Measurements from ENCODE around the gene KRTAP4-5.

KRTAP4-5 gene

GRCh38 chr17:41131979-41132378 lies 17.6 kb downstream of the KRTAP4-5 start:
- Histone ChIP-seq H3K79me1 (replicated peaks; ENCODE audit: low read length, poor library complexity, severe bottlenecking) (no peaks in the 10 kb centered on the region), H2BK5ac (ENCODE audit: low read depth, low read length, poor library complexity, severe bottlenecking) (no peak overlapping the region), H3K27ac (ENCODE audit: low read length, poor library complexity, severe bottlenecking) (no peak overlapping the region), H2AK5ac (ENCODE audit: low read length, severe bottlenecking) (no peak overlapping the region), H4K91ac (ENCODE audit: low read length) (no peak overlapping the region), H3K18ac (ENCODE audit: low read depth in 1 of 2, low read length in 2 of 2) (no peak overlapping the region), H2BK15ac (ENCODE audit: low read depth, poor library complexity, severe bottlenecking) (no peak overlapping the region), H2BK12ac (ENCODE audit: low read length in 2 of 2) (no peak overlapping the region), H2BK120ac (ENCODE audit: low read depth, low read length) (no peak overlapping the region), H3K27me3 (ENCODE audit: control insufficient read depth in 1 of 2, insufficient read depth in 1 of 2, low read length in 2 of 2) (no peaks in the 10 kb centered on the region), H3K4me2 (ENCODE audit: low read length, poor library complexity, severe bottlenecking) (no peak overlapping the region), H4K8ac (ENCODE audit: low read length) (no peak overlapping the region), H3K4me3 (ENCODE audit: insufficient read depth in 1 of 2, low read depth in 1 of 2, low read length in 2 of 2) (no peak overlapping the region), H3K23ac (ENCODE audit: low read length in 2 of 2) (no peak overlapping the region), H2AFZ (ENCODE audit: low read depth, low read length) (no peak overlapping the region), H3K9me3 (ENCODE audit: control insufficient read depth, low read length) (peaks cover 3% of the 10 kb centered on the region), H3K36me3 (ENCODE audit: control insufficient read depth in 1 of 2, insufficient read depth in 2 of 2, low read depth in 1 of 2, low read length in 2 of 2) (no peaks in the 10 kb centered on the region), H3K4ac (ENCODE audit: low read depth in 1 of 2, low read length in 2 of 2) (no peak overlapping the region), H3K4me1 (ENCODE audit: control insufficient read depth, insufficient read depth, low read depth, low read length) (no peaks in the 10 kb centered on the region), H3K14ac (ENCODE audit: low read length in 2 of 2) (no peak overlapping the region), H3K9ac (ENCODE audit: low read length) (no peak overlapping the region)
- no peak for DNase-seq
- 93% methylated on average over 2 of the region's 3 CpGs for WGBS

- Histone ChIP-seq H2BK120ac (ENCODE audit: low read depth, low read length) (no peak overlapping the region), H2AK5ac (ENCODE audit: low read length, severe bottlenecking) (no peak overlapping the region), H2BK5ac (ENCODE audit: low read depth, low read length, poor library complexity, severe bottlenecking) (no peak overlapping the region), H3K9ac (ENCODE audit: low read length) (no peak overlapping the region), H2AFZ (ENCODE audit: low read depth, low read length) (no peak overlapping the region), H3K79me1 (replicated peaks; ENCODE audit: low read length, poor library complexity, severe bottlenecking) (no peaks in the 10 kb centered on the region), H3K4me1 (ENCODE audit: control insufficient read depth, insufficient read depth, low read depth, low read length) (peaks cover 2% of the 10 kb centered on the region), H4K91ac (ENCODE audit: low read length) (no peak overlapping the region), H3K9me3 (ENCODE audit: control insufficient read depth, low read length) (no peaks in the 10 kb centered on the region), H3K4me3 (ENCODE audit: insufficient read depth in 1 of 2, low read depth in 1 of 2, low read length in 2 of 2) (no peak overlapping the region), H3K23ac (ENCODE audit: low read length in 2 of 2) (no peak overlapping the region), H4K8ac (ENCODE audit: low read length) (no peak overlapping the region), H2BK12ac (ENCODE audit: low read length in 2 of 2) (no peak overlapping the region), H2BK15ac (ENCODE audit: low read depth, poor library complexity, severe bottlenecking) (no peak overlapping the region), H3K27ac (ENCODE audit: low read length, poor library complexity, severe bottlenecking) (no peak overlapping the region), H3K4me2 (ENCODE audit: low read length, poor library complexity, severe bottlenecking) (no peak overlapping the region), H3K27me3 (ENCODE audit: control insufficient read depth in 1 of 2, insufficient read depth in 1 of 2, low read length in 2 of 2) (no peaks in the 10 kb centered on the region), H3K18ac (ENCODE audit: low read depth in 1 of 2, low read length in 2 of 2) (no peak overlapping the region), H3K14ac (ENCODE audit: low read length in 2 of 2) (no peak overlapping the region), H3K36me3 (ENCODE audit: control insufficient read depth in 1 of 2, insufficient read depth in 2 of 2, low read depth in 1 of 2, low read length in 2 of 2) (no peaks in the 10 kb centered on the region), H3K4ac (ENCODE audit: low read depth in 1 of 2, low read length in 2 of 2) (no peak overlapping the region)
- no peak for DNase-seq
- no CpG with 5 or more reads among the region's 1 CpG for WGBS
Measured at GRCh38 chr17:41127371-41127770, 22.3 kb downstream of the KRTAP4-5 start.

- Histone ChIP-seq H3K9me3 (ENCODE audit: control insufficient read depth, low read length) (no peaks in the 10 kb centered on the region), H3K79me1 (replicated peaks; ENCODE audit: low read length, poor library complexity, severe bottlenecking) (no peaks in the 10 kb centered on the region), H3K23ac (ENCODE audit: low read length in 2 of 2) (no peak overlapping the region), H2BK5ac (ENCODE audit: low read depth, low read length, poor library complexity, severe bottlenecking) (no peak overlapping the region), H3K9ac (ENCODE audit: low read length) (no peak overlapping the region), H3K14ac (ENCODE audit: low read length in 2 of 2) (no peak overlapping the region), H3K4ac (ENCODE audit: low read depth in 1 of 2, low read length in 2 of 2) (no peak overlapping the region), H2BK12ac (ENCODE audit: low read length in 2 of 2) (no peak overlapping the region), H3K4me1 (ENCODE audit: control insufficient read depth, insufficient read depth, low read depth, low read length) (peaks cover 2% of the 10 kb centered on the region), H3K36me3 (ENCODE audit: control insufficient read depth in 1 of 2, insufficient read depth in 2 of 2, low read depth in 1 of 2, low read length in 2 of 2) (no peaks in the 10 kb centered on the region), H3K4me2 (ENCODE audit: low read length, poor library complexity, severe bottlenecking) (no peak overlapping the region), H3K4me3 (ENCODE audit: insufficient read depth in 1 of 2, low read depth in 1 of 2, low read length in 2 of 2) (no peak overlapping the region), H3K27ac (ENCODE audit: low read length, poor library complexity, severe bottlenecking) (no peak overlapping the region), H3K27me3 (ENCODE audit: control insufficient read depth in 1 of 2, insufficient read depth in 1 of 2, low read length in 2 of 2) (no peaks in the 10 kb centered on the region), H2BK15ac (ENCODE audit: low read depth, poor library complexity, severe bottlenecking) (no peak overlapping the region), H4K8ac (ENCODE audit: low read length) (no peak overlapping the region), H2BK120ac (ENCODE audit: low read depth, low read length) (no peak overlapping the region), H3K18ac (ENCODE audit: low read depth in 1 of 2, low read length in 2 of 2) (no peak overlapping the region), H2AK5ac (ENCODE audit: low read length, severe bottlenecking) (no peak overlapping the region), H4K91ac (ENCODE audit: low read length) (no peak overlapping the region), H2AFZ (ENCODE audit: low read depth, low read length) (no peak overlapping the region)
- no CpG with 5 or more reads among the region's 3 CpGs for WGBS
- no peak for DNase-seq
Measured at GRCh38 chr17:41126412-41126811, 23.2 kb downstream of the KRTAP4-5 start.

GRCh38 chr17:41125064-41125463 lies 24.6 kb downstream of the KRTAP4-5 start:
- H4K91ac ChIP-seq (ENCODE audit: low read length) = no peak overlapping the region
- H2BK12ac ChIP-seq (ENCODE audit: low read length in 2 of 2) = no peak overlapping the region
- no peak overlapping the region for H3K14ac ChIP-seq (ENCODE audit: low read length in 2 of 2)
- no peak overlapping the region for H4K8ac ChIP-seq (ENCODE audit: low read length)
- H3K79me1 ChIP-seq (replicated peaks; ENCODE audit: low read length, poor library complexity, severe bottlenecking) = no peaks in the 10 kb centered on the region
- DNase-seq = no peak
- H3K4me1 ChIP-seq (ENCODE audit: control insufficient read depth, insufficient read depth, low read depth, low read length) = peaks cover 2% of the 10 kb centered on the region
- no peak overlapping the region for H3K18ac ChIP-seq (ENCODE audit: low read depth in 1 of 2, low read length in 2 of 2)
- WGBS = 78% methylated on average over 1 of the region's 2 CpGs
- H3K27me3 ChIP-seq (ENCODE audit: control insufficient read depth in 1 of 2, insufficient read depth in 1 of 2, low read length in 2 of 2) = no peaks in the 10 kb centered on the region
- no peak overlapping the region for H2BK15ac ChIP-seq (ENCODE audit: low read depth, poor library complexity, severe bottlenecking)
- H3K23ac ChIP-seq (ENCODE audit: low read length in 2 of 2) = no peak overlapping the region
- no peak overlapping the region for H2BK120ac ChIP-seq (ENCODE audit: low read depth, low read length)
- no peaks in the 10 kb centered on the region for H3K9me3 ChIP-seq (ENCODE audit: control insufficient read depth, low read length)
- no peaks in the 10 kb centered on the region for H3K36me3 ChIP-seq (ENCODE audit: control insufficient read depth in 1 of 2, insufficient read depth in 2 of 2, low read depth in 1 of 2, low read length in 2 of 2)
- H2BK5ac ChIP-seq (ENCODE audit: low read depth, low read length, poor library complexity, severe bottlenecking) = no peak overlapping the region
- H2AFZ ChIP-seq (ENCODE audit: low read depth, low read length) = no peak overlapping the region
- no peak overlapping the region for H3K27ac ChIP-seq (ENCODE audit: low read length, poor library complexity, severe bottlenecking)
- H3K4me3 ChIP-seq (ENCODE audit: insufficient read depth in 1 of 2, low read depth in 1 of 2, low read length in 2 of 2) = no peak overlapping the region
- H2AK5ac ChIP-seq (ENCODE audit: low read length, severe bottlenecking) = no peak overlapping the region
- no peak overlapping the region for H3K4ac ChIP-seq (ENCODE audit: low read depth in 1 of 2, low read length in 2 of 2)
- H3K9ac ChIP-seq (ENCODE audit: low read length) = no peak overlapping the region
- H3K4me2 ChIP-seq (ENCODE audit: low read length, poor library complexity, severe bottlenecking) = no peak overlapping the region
